Trophoblast cell (in vitro differentiated cells and primary cell): Measurements from ENCODE around the gene GTF3C1.

Experiments used
- DNase-seq, 2 donors: peaks; one replicate each; pipeline ENCODE4 v3.0.0-alpha.2; 2016
- H2AFZ ChIP-seq: 2 replicates; pipeline ENCODE4 v1.6.1; 2013; ENCODE audit warnings: low read length, moderate library complexity, mild to moderate bottlenecking; ENCODE audit not compliant: insufficient read depth, poor library complexity
- H2AK5ac ChIP-seq: 2 replicates; pipeline ENCODE4 v1.6.1; 2013; ENCODE audit warnings: mild to moderate bottlenecking, low read length
- H2BK120ac ChIP-seq: 2 replicates; pipeline ENCODE4 v1.6.1; 2013; ENCODE audit warnings: low read length, mild to moderate bottlenecking, moderate library complexity; ENCODE audit not compliant: insufficient read depth, poor library complexity
- H2BK12ac ChIP-seq: 2 replicates; pipeline ENCODE4 v1.6.1; 2013; ENCODE audit warnings: mild to moderate bottlenecking, low read length, moderate library complexity
- H2BK5ac ChIP-seq: 2 replicates; pipeline ENCODE4 v1.6.1; 2013; ENCODE audit warnings: low read length, low read depth, moderate library complexity, mild to moderate bottlenecking; ENCODE audit not compliant: poor library complexity
- H3K14ac ChIP-seq: 2 replicates; pipeline ENCODE4 v1.6.1; 2013; ENCODE audit warnings: mild to moderate bottlenecking, low read length
- H3K18ac ChIP-seq: 2 replicates; pipeline ENCODE4 v1.6.1; 2013; ENCODE audit warnings: mild to moderate bottlenecking, low read length
- H3K23ac ChIP-seq: 2 replicates; pipeline ENCODE4 v1.6.1; 2013; ENCODE audit warnings: low read length
- H3K27ac ChIP-seq: 2 replicates; pipeline ENCODE4 v1.5.1; 2013; ENCODE audit warnings: low read depth, mild to moderate bottlenecking, inconsistent platforms, low read length, moderate library complexity
- H3K27me3 ChIP-seq: 2 replicates; pipeline ENCODE4 v1.6.1; 2013; ENCODE audit warnings: inconsistent platforms, mild to moderate bottlenecking, low read length, moderate library complexity; ENCODE audit not compliant: insufficient read depth
- H3K36me3 ChIP-seq, 2 experiments: 1 replicate in 1 of 2; 2 replicates in 1 of 2; pipeline ENCODE4 v1.6.1; 2013; ENCODE audit warnings: low read length in 2 of 2, mild to moderate bottlenecking in 2 of 2, moderate library complexity in 1 of 2; ENCODE audit not compliant: insufficient read depth in 2 of 2, control insufficient read depth in 1 of 2
- H3K4ac ChIP-seq: 2 replicates; pipeline ENCODE4 v1.6.1; 2013; ENCODE audit warnings: low read depth, mild to moderate bottlenecking, low read length, moderate library complexity
- H3K4me1 ChIP-seq, 2 experiments: 1 replicate in 1 of 2; 2 replicates in 1 of 2; pipeline ENCODE4 v1.6.1; 2013; ENCODE audit warnings: low read length in 2 of 2, mild to moderate bottlenecking in 2 of 2, moderate library complexity in 1 of 2; ENCODE audit not compliant: insufficient read depth in 2 of 2, control insufficient read depth in 1 of 2
- H3K4me2 ChIP-seq: 2 replicates; pipeline ENCODE4 v1.6.1; 2013; ENCODE audit warnings: inconsistent platforms, mild to moderate bottlenecking, low read length, moderate library complexity
- H3K4me3 ChIP-seq: 2 replicates; pipeline ENCODE4 v1.5.1; 2013; ENCODE audit warnings: mild to moderate bottlenecking, low read depth, low read length, inconsistent platforms
- H3K79me1 ChIP-seq: one replicate; pipeline ENCODE4 v1.6.1; 2013; ENCODE audit warnings: low read length
- H3K79me2 ChIP-seq: 2 replicates; pipeline ENCODE4 v1.6.1; 2013; ENCODE audit warnings: low read length, mild to moderate bottlenecking; ENCODE audit not compliant: control insufficient read depth, insufficient read depth, poor library complexity
- H3K9ac ChIP-seq: 2 replicates; pipeline ENCODE4 v1.6.1; 2013; ENCODE audit warnings: mild to moderate bottlenecking, low read length
- H3K9me3 ChIP-seq: 2 replicates; pipeline ENCODE4 v1.6.1; 2013; ENCODE audit warnings: low read depth, mild to moderate bottlenecking, control low read depth, inconsistent platforms, low read length; ENCODE audit not compliant: insufficient read depth
- H4K12ac ChIP-seq: 2 replicates; pipeline ENCODE4 v1.6.1; 2013; ENCODE audit warnings: low read depth, mild to moderate bottlenecking, low read length, moderate library complexity
- H4K8ac ChIP-seq: 2 replicates; pipeline ENCODE4 v1.6.1; 2013; ENCODE audit warnings: low read depth, mild to moderate bottlenecking, low read length, moderate library complexity
- H4K91ac ChIP-seq: one replicate; pipeline ENCODE4 v1.6.1; 2013; ENCODE audit warnings: low read depth, mild to moderate bottlenecking, low read length, moderate library complexity
- WGBS: extraction: QIAGEN DNeasy Blood & Tissue Kit; methylation state at CpG from one replicate; pipeline ENCODE4 v1.1.7; 2013; ENCODE audit warnings: missing lambda C conversion rate; ENCODE audit not compliant: insufficient read length, insufficient coverage; ENCODE audit errors: extremely low coverage; 5-methylcytosine and 5-hydroxymethylcytosine counted together

The GTF3C1 gene

GRCh38 chr16:27543801-27544200 is 5.9 kb downstream of the GTF3C1 start:
- Histone ChIP-seq H3K4me1 (peaks cover 1 to 13% of the 10 kb centered on the region in 2 experiments), H3K79me2 (no peaks in the 10 kb centered on the region), H3K4me3 (no peak overlapping the region), H3K4ac (no peak overlapping the region), H4K91ac (no peak overlapping the region), H2BK12ac (no peak overlapping the region), H2BK120ac (no peak overlapping the region), H3K36me3 (peaks cover 42 to 54% of the 10 kb centered on the region in 2 experiments), H3K14ac (no peak overlapping the region), H4K8ac (no peak overlapping the region), H2AK5ac (no peak overlapping the region), H3K9me3 (no peaks in the 10 kb centered on the region), H3K79me1 (no peaks in the 10 kb centered on the region), H3K18ac (no peak overlapping the region), H2BK5ac (no peak overlapping the region), H2AFZ (no peak overlapping the region), H3K27ac (no peak overlapping the region), H3K9ac (no peak overlapping the region), H4K12ac (no peak overlapping the region), H3K4me2 (no peak overlapping the region), H3K23ac (no peak overlapping the region), H3K27me3 (no peaks in the 10 kb centered on the region)
- WGBS, result no CpG with 5 or more reads among the region's 3 CpGs
- DNase-seq, result no peak

- WGBS, result no CpG with 5 or more reads among the region's 5 CpGs
- no peak overlapping the region for H2AK5ac ChIP-seq
- no peak overlapping the region for H3K4me3 ChIP-seq
- no peak overlapping the region for H2BK12ac ChIP-seq
- H4K8ac ChIP-seq, result no peak overlapping the region
- no peak overlapping the region for H2AFZ ChIP-seq
- H3K4me2 ChIP-seq, result no peak overlapping the region
- no peaks in the 10 kb centered on the region for H3K79me2 ChIP-seq
- no peaks in the 10 kb centered on the region for H3K27me3 ChIP-seq
- H3K9ac ChIP-seq, result no peak overlapping the region
- peaks cover 54 to 69% of the 10 kb centered on the region in 2 experiments for H3K36me3 ChIP-seq
- H2BK120ac ChIP-seq, result no peak overlapping the region
- H3K27ac ChIP-seq, result no peak overlapping the region
- no peak overlapping the region for H3K18ac ChIP-seq
- no peaks in the 10 kb centered on the region for H3K4me1 ChIP-seq
- H3K79me1 ChIP-seq, result no peaks in the 10 kb centered on the region
- H3K23ac ChIP-seq, result no peak overlapping the region
- H4K12ac ChIP-seq, result no peak overlapping the region
- H2BK5ac ChIP-seq, result no peak overlapping the region
- no peak overlapping the region for H3K4ac ChIP-seq
- no peak for DNase-seq
- H3K14ac ChIP-seq, result no peak overlapping the region
- H4K91ac ChIP-seq, result no peak overlapping the region
- no peaks in the 10 kb centered on the region for H3K9me3 ChIP-seq
Observed at GRCh38 chr16:27539636-27540035, 10.1 kb downstream of the GTF3C1 start.

- Histone ChIP-seq H3K18ac (no peak overlapping the region), H3K27me3 (no peaks in the 10 kb centered on the region), H2AK5ac (no peak overlapping the region), H4K12ac (no peak overlapping the region), H3K79me1 (no peaks in the 10 kb centered on the region), H3K9ac (no peak overlapping the region), H2AFZ (no peak overlapping the region), H4K91ac (no peak overlapping the region), H2BK12ac (no peak overlapping the region), H3K27ac (no peak overlapping the region), H3K79me2 (no peaks in the 10 kb centered on the region), H3K4me2 (no peak overlapping the region), H3K4me1 (no peaks in the 10 kb centered on the region), H3K23ac (no peak overlapping the region), H3K4me3 (no peak overlapping the region), H3K4ac (no peak overlapping the region), H3K14ac (no peak overlapping the region), H2BK120ac (no peak overlapping the region), H2BK5ac (no peak overlapping the region), H3K9me3 (no peaks in the 10 kb centered on the region), H4K8ac (no peak overlapping the region), H3K36me3 (peaks cover 51 to 68% of the 10 kb centered on the region in 2 experiments)
- no peak for DNase-seq
- no CpG with 5 or more reads among the region's 2 CpGs for WGBS
Observed at GRCh38 chr16:27539120-27539519, 10.6 kb downstream of the GTF3C1 start.

- Histone ChIP-seq H2AFZ (no peak overlapping the region), H3K27ac (no peak overlapping the region), H3K4me2 (no peak overlapping the region), H4K8ac (no peak overlapping the region), H2BK120ac (no peak overlapping the region), H4K91ac (no peak overlapping the region), H3K79me2 (no peaks in the 10 kb centered on the region), H3K4me3 (no peak overlapping the region), H3K36me3 (peaks cover 49 to 65% of the 10 kb centered on the region in 2 experiments), H4K12ac (no peak overlapping the region), H3K18ac (no peak overlapping the region), H2BK5ac (no peak overlapping the region), H2AK5ac (no peak overlapping the region), H3K4ac (no peak overlapping the region), H3K79me1 (no peaks in the 10 kb centered on the region), H3K4me1 (no peaks in the 10 kb centered on the region), H3K14ac (no peak overlapping the region), H3K23ac (no peak overlapping the region), H3K9me3 (no peaks in the 10 kb centered on the region), H3K9ac (no peak overlapping the region), H2BK12ac (no peak overlapping the region), H3K27me3 (no peaks in the 10 kb centered on the region)
- DNase-seq, result no peak
- WGBS, result no CpG with 5 or more reads among the region's 5 CpGs
Observed at GRCh38 chr16:27538528-27538927, 11.2 kb downstream of the GTF3C1 start.
